Adipose tissue (tissue), 3 donors: ENCODE measurements around the gene SRL. TPM values are rescaled to one million over a fixed set of nuclear protein-coding genes. Genes with fewer than 3 reads are reported as not detected.
"Not testable (repeated sequence)": the region's sequence is repeated elsewhere in the genome, so short reads cannot be mapped to it uniquely, and the experiment has no call there.

ENCODE experiments used
- H3K27ac ChIP-seq: one replicate; pipeline ENCODE4 v1.5.1; 2013; ENCODE audit warnings: low read depth, low read length
- WGBS, 3 donors: extraction: QIAGEN DNeasy Blood & Tissue Kit; methylation state at CpG; one replicate each; pipeline ENCODE4 v1.1.7; 2013; 5-methylcytosine and 5-hydroxymethylcytosine counted together
- polyA plus RNA-seq, 3 donors: library from polyadenylated mRNA; stranded (reverse); fragments of 200-250 nt; gene quantifications; one replicate each; pipeline ENCODE4 v1.2.3, GENCODE V29; 2013
- donor health status: healthy with polysubstance abuse.
- donor health status: Bipolar disorder and iron deficiency.
- donor health status: healthy.

SRL gene
- polyA plus RNA-seq, 3 donors: 0.48 to 2.7 (median 1.0) TPM

GRCh38 chr16:4183237-4184037 lies 58.4 kb downstream of the SRL start:
- WGBS, 3 donors: 0 to 1% (median 0%) methylated on average over 65 to 85 of the region's 85 CpGs
- peak overlapping the region; percentile 91 for H3K27ac ChIP-seq

- 88 to 91% (median 91%) methylated on average over 23 of the region's 23 CpGs for WGBS, 3 donors
- peak overlapping the region; percentile 91 for H3K27ac ChIP-seq
These were observed 59.2 kb downstream of the SRL start for GRCh38 chr16:4182581-4183236.

GRCh38 chr16:4180511-4180910 lies 61.4 kb downstream of the SRL start:
- H3K27ac ChIP-seq: no peak overlapping the region
- 65 to 79% (median 71%) methylated on average over 5 of the region's 5 CpGs for WGBS, 3 donors

- no peak overlapping the region for H3K27ac ChIP-seq
- 84 to 89% (median 87%) methylated on average over 8 of the region's 8 CpGs for WGBS, 3 donors
These were observed 62.1 kb downstream of the SRL start for GRCh38 chr16:4179763-4180260.

GRCh38 chr16:4179020-4179419 lies 62.9 kb downstream of the SRL start:
- WGBS, 3 donors: 43 to 91% (median 47%) methylated on average over 5 of the region's 5 CpGs
- no peak overlapping the region for H3K27ac ChIP-seq

GRCh38 chr16:4178468-4179010 lies 63.3 kb downstream of the SRL start:
- WGBS, 3 donors: 86 to 99% (median 97%) methylated on average over 9 of the region's 9 CpGs
- H3K27ac ChIP-seq: no peak overlapping the region

- 69 to 79% (median 74%) methylated on average over 5 of the region's 5 CpGs for WGBS, 3 donors
These were observed 64.9 kb downstream of the SRL start for GRCh38 chr16:4176906-4177417.

GRCh38 chr16:4175849-4176248 lies 66.0 kb downstream of the SRL start:
- 78 to 89% (median 89%) methylated on average over 2 of the region's 2 CpGs for WGBS, 3 donors
- no peak overlapping the region for H3K27ac ChIP-seq

More at GRCh38 chr16:4176906-4177417, 64.9 kb downstream of the SRL start:
- H3K27ac ChIP-seq: no peak overlapping the region

- 79 to 82% (median 82%) methylated on average over 3 of the region's 3 CpGs for WGBS, 3 donors
- H3K27ac ChIP-seq: no peak overlapping the region
These were observed 69.8 kb downstream of the SRL start for GRCh38 chr16:4172070-4172469.

- WGBS, 3 donors: 89 to 91% (median 90%) methylated on average over 6 of the region's 6 CpGs
- no peak overlapping the region for H3K27ac ChIP-seq
These were observed 72.5 kb downstream of the SRL start for GRCh38 chr16:4169415-4169814.

- 85 to 92% (median 87%) methylated on average over 4 of the region's 4 CpGs for WGBS, 3 donors
- no peak overlapping the region for H3K27ac ChIP-seq
These were observed 75.1 kb downstream of the SRL start for GRCh38 chr16:4166821-4167220.

GRCh38 chr16:4160658-4161430 lies 81.0 kb downstream of the SRL start:
- no peak overlapping the region for H3K27ac ChIP-seq
- 72 to 83% (median 75%) methylated on average over 7 of the region's 7 CpGs for WGBS, 3 donors

- H3K27ac ChIP-seq: no peak overlapping the region
- 94 to 97% (median 96%) methylated on average over 17 of the region's 17 CpGs for WGBS, 3 donors
These were observed 82.2 kb downstream of the SRL start for GRCh38 chr16:4159726-4160125.

- 82 to 85% (median 84%) methylated on average over 13 of the region's 13 CpGs for WGBS, 3 donors
These were observed 83.5 kb downstream of the SRL start for GRCh38 chr16:4158143-4159093.

GRCh38 chr16:4157376-4157825 lies 84.5 kb downstream of the SRL start:
- WGBS, 3 donors: 45 to 90% (median 87%) methylated on average over 4 of the region's 4 CpGs
- H3K27ac ChIP-seq: no peak overlapping the region

More at GRCh38 chr16:4158143-4159093, 83.5 kb downstream of the SRL start:
- no peak overlapping the region for H3K27ac ChIP-seq

GRCh38 chr16:4156503-4156902 lies 85.4 kb downstream of the SRL start:
- 78 to 87% (median 87%) methylated on average over 3 of the region's 3 CpGs for WGBS, 3 donors
- H3K27ac ChIP-seq: not testable (repeated sequence)

GRCh38 chr16:4153364-4153763 lies 88.5 kb downstream of the SRL start:
- H3K27ac ChIP-seq: not testable (repeated sequence)

More at GRCh38 chr16:4153364-4153763, 88.5 kb downstream of the SRL start:
- 87 to 94% (median 87%) methylated on average over 13 of the region's 13 CpGs for WGBS, 3 donors
